ENCODE results near the gene TBKBP1. TPM values are rescaled to one million over a fixed set of nuclear protein-coding genes. Genes with fewer than 3 reads are reported as not detected.

The TBKBP1 gene
- total RNA-seq, 4 donors from 2014 or later, result 3.1 to 12.7 (median 7.9) TPM

GRCh38 chr17:47707056-47707804 lies 13.3 kb downstream of the TBKBP1 start:
- Histone ChIP-seq H3K4me3 (no peak overlapping the region), H3K27ac (peak overlapping the region in 1 of 4 donors; percentile 29), H3K27me3 (peaks cover 0 to 6% (median 0%) of the 10 kb centered on the region in 4 donors), H3K36me3 (peaks cover 0 to 36% (median 6%) of the 10 kb centered on the region in 3 donors), H3K9me3 (no peaks in the 10 kb centered on the region), H3K4me1 (peaks cover 0 to 47% (median 13%) of the 10 kb centered on the region in 3 donors)
- WGBS, 2 donors, result 74 to 81% methylated on average over 3 to 4 of the region's 4 CpGs
- no peak for TF ChIP-seq POLR2A (IDR thresholded peaks at IDR 0.05)
- no peak for TF ChIP-seq CTCF (IDR thresholded peaks at IDR 0.05)
- intact Hi-C loops (cut with DNase I), result no loop called here
- no peak for DNase-seq

- intact Hi-C loops (cut with DNase I), result no loop called here
- Histone ChIP-seq H3K27me3 (peaks cover 0 to 13% (median 0%) of the 10 kb centered on the region in 4 donors), H3K4me3 (peak overlapping the region in 1 of 4 donors; percentile 48), H3K9me3 (no peaks in the 10 kb centered on the region), H3K27ac (peak overlapping the region in 1 of 4 donors; percentile 55), H3K36me3 (peaks cover 0 to 36% (median 6%) of the 10 kb centered on the region in 3 donors), H3K4me1 (peaks cover 0 to 44% (median 13%) of the 10 kb centered on the region in 3 donors)
- no peak for TF ChIP-seq POLR2A (IDR thresholded peaks at IDR 0.05)
- no peak for TF ChIP-seq CTCF (IDR thresholded peaks at IDR 0.05)
- 64 to 86% methylated on average over 2 of the region's 3 CpGs for WGBS, 2 donors
- DNase-seq, result no peak
These were observed 13.9 kb downstream of the TBKBP1 start for GRCh38 chr17:47707884-47708283.

GRCh38 chr17:47708312-47708863 lies 14.4 kb downstream of the TBKBP1 start:
- no peak for DNase-seq
- peaks cover 0 to 39% (median 13%) of the 10 kb centered on the region in 3 donors for H3K4me1 ChIP-seq
- H3K4me3 ChIP-seq, result peak overlapping the region in 3 of 4 donors; percentile 32 to 65 (median 48)
- peaks cover 0 to 36% (median 6%) of the 10 kb centered on the region in 3 donors for H3K36me3 ChIP-seq
- H3K9me3 ChIP-seq, result no peaks in the 10 kb centered on the region
- TF ChIP-seq POLR2A (IDR thresholded peaks at IDR 0.05) (no peak), CTCF (IDR thresholded peaks at IDR 0.05) (no peak)
- 23 to 69% methylated on average over 7 to 8 of the region's 31 CpGs for WGBS, 2 donors
- H3K27ac ChIP-seq, result peak overlapping the region in 2 of 4 donors; percentile 52 to 55
- H3K27me3 ChIP-seq, result peaks cover 0 to 18% (median 0%) of the 10 kb centered on the region in 4 donors
- intact Hi-C loops (cut with DNase I), result no loop called here

- H3K27me3 ChIP-seq, result peaks cover 0 to 24% (median 0%) of the 10 kb centered on the region in 4 donors
- TF ChIP-seq CTCF (IDR thresholded peaks at IDR 0.05) (no peak), POLR2A (IDR thresholded peaks at IDR 0.05) (no peak)
- peak overlapping the region in 3 of 4 donors; percentile 32 to 65 (median 48) for H3K4me3 ChIP-seq
- 90 to 98% methylated on average over 2 to 10 of the region's 89 CpGs for WGBS, 2 donors
- intact Hi-C loops (cut with DNase I), result no loop called here
- H3K4me1 ChIP-seq, result peaks cover 0 to 37% (median 13%) of the 10 kb centered on the region in 3 donors
- peaks cover 0 to 36% (median 6%) of the 10 kb centered on the region in 3 donors for H3K36me3 ChIP-seq
- no peak for DNase-seq
- peak overlapping the region in 2 of 4 donors; percentile 52 to 55 for H3K27ac ChIP-seq
- H3K9me3 ChIP-seq, result no peaks in the 10 kb centered on the region
These were observed 15.0 kb downstream of the TBKBP1 start for GRCh38 chr17:47708864-47709541.

Measured in esophagus squamous epithelium (tissue), 5 donors.